NCI-H2029 (cell line): ENCODE results near the gene DPAGT1.
"Not testable (repeated sequence)": the region's sequence is repeated elsewhere in the genome, so short reads cannot be mapped to it uniquely, and the experiment has no call there.

Source experiments
- DNase-seq: peaks from one replicate; lab custom pipeline; 2025; lab: John Stamatoyannopoulos, UW

DPAGT1 gene

DNA sequence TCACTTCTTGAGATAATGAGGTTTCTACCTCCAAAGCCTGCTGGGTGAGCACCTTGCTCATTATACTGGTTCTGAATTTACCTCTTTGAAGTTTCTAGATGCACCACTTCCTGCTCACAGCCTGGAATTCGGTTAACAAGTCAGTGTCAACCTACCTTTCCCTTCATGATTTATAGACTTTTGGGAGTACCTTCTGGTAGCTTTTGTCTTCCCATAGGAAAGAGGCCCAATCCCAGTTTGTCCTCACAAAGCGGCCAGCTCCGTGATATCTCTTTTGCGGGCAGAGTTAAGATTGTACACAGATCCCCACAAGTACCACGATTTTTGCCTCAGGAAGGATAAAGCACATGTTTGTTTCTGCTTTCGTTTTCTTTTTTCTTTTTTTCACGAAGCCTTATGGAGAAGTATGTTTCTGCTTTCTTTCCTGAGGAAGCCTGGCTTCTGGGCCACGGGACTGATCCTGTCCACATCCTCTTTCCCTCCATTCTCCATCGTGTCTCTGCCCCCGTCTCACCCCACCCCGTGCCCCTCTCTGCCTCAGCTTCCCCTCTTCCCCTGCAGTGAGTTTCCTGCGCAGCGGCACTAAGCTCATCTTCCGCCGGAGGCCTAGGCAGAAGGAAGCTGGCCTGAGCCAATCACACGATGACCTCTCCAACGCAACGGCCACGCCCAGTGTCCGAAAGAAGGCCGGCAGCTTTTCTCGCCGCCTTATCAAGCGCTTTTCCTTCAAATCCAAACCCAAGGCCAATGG is 14.0 kb upstream of the DPAGT1 start:
- DNase-seq: no peak

DNA sequence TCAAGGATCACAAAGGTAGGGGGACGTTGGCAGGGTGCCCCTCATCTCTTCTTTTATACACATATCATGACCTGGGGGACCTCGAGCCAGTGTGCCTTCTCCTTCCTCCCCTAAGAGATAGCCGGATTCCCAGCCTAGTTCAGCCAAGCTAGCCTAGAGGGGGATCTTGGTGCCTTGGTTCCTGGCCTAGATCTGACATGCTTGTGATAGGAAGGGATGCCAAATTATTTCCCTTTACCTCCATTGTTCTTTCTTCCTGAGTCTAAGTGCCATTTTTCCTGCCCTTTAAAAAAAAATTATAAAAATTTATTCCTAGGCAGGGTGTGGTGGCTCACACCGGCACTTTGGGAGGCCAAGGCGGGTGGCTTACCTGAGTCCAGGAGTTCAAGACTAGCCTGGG is 12.7 kb upstream of the DPAGT1 start:
- no peak for DNase-seq

DNA sequence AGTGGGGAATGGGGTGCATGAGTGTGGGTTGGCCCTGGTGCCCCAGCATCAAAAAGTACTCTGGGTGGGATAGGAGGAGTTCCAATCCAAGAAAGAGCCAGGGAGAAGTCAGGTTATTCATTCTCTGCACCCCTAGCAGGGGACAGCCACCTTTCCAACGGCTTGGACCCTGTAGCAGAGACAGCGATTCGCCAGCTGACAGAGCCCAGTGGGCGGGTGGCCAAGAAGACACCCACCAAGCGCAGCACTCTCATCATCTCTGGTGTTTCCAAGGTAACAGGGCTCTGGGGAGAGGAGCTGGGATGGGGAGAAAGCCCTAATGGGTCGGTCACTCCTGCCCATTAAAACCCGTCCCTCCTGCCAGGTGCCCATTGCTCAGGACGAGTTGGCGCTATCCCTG is 12.1 kb upstream of the DPAGT1 start:
- DNase-seq: no peak

DNA sequence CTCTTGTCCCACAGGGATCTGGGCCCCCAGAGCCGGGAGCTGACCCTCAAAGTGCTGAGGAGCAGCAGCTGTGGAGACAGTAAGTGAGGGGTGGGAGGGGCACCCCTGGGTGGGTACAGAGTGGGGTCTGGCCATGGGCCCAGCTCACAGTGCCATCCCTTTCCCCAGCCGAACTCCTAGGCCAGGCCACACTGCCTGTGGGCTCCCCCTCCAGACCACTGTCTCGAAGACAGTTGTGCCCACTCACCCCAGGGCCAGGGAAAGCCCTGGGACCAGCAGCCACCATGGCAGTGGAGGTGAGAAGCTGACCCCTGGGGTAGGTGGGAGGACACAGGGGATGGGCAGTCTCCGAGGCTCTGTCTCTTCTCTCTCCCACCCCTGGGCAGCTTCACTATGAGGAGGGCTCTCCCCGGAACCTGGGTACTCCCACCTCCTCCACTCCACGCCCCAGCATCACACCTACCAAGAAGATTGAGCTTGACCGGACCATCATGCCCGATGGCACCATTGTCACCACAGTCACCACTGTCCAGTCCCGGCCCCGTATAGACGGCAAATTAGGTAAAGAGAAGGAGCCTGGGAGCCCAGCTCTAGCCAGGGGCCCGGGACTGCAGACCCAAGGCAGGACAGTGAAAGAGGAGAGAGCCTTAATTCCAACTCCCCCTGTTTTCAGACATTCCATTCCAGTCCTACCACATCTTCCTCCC is 10.8 kb upstream of the DPAGT1 start:
- DNase-seq: no peak

DNA sequence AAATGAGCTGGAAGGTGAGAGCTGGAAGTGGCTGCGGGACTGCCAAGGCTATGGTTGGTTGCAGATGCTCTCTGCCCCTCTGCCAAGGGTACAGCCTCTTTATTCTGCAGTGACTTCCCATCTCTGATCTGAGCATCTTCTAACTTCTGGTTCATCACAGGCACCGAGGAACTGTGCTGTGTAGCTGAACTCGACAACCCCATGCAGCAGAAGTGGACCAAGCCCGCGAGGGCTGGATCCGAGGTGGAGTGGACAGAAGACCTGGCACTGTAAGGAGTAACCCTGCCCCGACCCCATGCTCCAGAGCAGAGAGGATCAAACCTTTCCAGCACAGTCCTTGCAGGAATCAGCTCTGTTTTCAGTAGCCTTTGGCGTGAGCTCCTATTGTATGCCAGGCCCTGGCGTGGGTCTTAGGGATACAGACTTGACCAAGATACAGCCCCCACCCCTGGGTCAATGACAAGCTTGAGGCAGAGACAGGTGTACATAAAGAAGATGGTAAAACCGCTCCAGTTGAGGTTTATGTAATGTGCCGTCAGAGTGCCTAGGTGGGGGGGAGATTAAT is 9.8 kb upstream of the DPAGT1 start:
- no peak for DNase-seq

DNA sequence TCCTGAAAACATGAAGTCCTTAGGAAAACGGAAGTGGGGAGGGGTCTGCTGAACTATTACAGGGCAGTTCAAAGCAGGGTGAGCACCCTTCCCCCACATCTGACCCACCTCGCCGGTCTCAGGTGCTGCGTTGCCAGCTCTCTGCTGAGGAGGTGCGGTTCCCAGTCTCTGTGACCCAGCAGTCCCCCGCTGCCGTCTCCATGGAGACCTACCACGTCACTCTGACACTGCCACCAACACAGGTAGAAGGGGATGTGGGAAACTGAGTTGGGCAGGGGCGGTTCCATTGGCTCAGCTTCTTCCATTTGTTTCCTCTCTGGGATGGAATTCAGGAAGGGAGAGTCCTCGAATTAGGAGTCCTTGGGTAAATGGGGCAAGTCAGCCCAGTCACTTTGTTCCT is 8.8 kb upstream of the DPAGT1 start:
- no peak for DNase-seq

DNA sequence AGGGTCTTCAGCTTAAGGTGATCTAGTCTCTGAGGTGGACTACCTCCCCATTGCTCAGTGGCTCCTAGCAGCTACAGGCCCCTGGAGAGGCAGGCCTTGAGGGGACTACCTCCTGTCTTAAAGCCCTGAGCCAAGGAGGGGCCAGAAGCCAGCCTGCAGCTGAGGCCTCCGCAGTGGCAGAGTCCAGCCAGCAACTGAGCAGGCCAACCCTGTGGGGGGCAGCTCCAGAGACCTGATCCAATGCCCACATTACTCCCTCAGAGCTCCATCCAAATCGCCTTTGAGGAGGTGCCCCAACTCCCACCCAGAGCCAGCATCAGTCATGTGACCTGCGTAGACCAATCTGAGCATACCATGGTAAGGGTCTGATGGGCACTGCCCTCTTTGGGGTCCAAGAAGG is 8.2 kb upstream of the DPAGT1 start:
- no peak for DNase-seq

DNA sequence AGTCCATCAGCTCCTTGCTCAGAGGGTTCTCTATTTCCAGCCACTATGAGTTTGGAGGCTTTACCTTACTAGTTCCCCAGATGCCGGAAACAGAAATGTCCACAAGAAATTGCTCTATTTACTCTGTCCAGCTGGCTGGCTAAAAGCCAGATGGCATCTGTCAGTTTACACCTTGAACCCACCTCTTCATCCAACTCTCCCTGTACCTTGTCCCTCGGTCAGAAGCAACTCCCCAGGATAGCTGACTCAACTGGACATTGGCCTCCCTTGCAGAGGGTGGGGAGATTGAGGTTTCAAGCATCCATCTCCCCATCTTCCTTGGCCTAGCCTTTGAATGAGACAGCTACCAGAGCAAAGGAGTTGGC is 7.2 kb upstream of the DPAGT1 start:
- no peak for DNase-seq

DNA sequence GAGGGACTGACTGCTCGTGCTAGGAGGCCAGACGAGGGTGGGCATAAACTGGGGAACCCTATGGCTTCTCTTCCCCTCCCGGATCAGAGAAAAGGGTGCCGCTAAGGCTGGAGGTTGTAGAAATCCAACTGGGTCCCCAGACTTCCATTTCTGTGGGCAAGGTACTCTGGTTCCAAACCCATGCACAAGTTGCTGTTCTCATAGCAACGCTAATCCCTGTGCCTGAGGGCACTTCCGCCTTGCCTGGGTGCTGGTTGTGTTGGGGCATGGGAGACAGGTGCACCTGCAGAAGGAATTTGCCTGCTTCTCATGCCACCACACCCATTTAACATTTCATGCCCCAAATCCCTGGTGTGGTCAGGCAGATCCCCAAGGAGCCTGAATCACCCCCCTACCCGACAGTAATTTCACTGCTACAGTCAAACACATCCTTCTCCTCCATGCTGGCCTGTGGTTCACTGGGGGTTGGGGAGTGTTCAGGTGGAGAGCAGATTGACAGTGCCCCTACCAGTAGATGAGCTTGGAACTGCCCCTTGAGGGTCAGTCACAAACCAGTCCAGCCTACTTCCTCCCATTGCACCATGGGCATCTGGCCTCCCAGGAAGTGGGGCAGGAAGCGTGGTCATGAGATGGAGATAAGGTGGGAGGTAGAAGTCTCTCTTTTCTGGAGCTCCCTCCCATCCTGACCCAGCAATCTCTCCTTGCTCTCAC is 6.6 kb upstream of the DPAGT1 start:
- DNase-seq: peak; percentile 31

DNA sequence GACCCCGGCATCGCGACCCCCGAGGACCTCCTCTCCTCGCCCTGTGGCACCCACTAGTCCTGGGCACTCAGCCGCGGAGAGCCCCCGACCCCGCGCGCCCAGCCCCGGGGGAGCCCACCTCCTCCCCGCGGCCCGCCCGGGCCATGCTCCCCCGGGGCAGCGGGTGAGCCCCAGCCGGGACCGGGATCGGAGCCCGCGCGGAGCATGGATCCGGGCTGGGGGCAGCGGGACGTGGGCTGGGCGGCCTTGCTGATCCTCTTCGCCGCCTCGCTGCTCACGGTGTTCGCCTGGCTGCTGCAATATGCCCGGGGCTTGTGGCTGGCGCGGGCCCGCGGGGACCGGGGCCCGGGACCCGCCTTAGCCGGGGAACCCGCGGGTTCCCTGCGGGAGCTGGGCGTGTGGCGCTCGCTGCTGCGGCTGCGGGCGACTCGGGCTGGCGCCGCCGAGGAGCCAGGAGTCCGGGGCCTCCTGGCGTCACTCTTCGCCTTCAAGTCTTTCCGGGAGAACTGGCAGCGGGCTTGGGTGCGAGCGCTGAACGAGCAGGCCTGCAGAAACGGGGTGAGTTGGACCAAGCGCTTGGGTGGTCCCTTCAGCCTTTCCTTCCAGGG is 6.0 kb upstream of the DPAGT1 start:
- no peak for DNase-seq

DNA sequence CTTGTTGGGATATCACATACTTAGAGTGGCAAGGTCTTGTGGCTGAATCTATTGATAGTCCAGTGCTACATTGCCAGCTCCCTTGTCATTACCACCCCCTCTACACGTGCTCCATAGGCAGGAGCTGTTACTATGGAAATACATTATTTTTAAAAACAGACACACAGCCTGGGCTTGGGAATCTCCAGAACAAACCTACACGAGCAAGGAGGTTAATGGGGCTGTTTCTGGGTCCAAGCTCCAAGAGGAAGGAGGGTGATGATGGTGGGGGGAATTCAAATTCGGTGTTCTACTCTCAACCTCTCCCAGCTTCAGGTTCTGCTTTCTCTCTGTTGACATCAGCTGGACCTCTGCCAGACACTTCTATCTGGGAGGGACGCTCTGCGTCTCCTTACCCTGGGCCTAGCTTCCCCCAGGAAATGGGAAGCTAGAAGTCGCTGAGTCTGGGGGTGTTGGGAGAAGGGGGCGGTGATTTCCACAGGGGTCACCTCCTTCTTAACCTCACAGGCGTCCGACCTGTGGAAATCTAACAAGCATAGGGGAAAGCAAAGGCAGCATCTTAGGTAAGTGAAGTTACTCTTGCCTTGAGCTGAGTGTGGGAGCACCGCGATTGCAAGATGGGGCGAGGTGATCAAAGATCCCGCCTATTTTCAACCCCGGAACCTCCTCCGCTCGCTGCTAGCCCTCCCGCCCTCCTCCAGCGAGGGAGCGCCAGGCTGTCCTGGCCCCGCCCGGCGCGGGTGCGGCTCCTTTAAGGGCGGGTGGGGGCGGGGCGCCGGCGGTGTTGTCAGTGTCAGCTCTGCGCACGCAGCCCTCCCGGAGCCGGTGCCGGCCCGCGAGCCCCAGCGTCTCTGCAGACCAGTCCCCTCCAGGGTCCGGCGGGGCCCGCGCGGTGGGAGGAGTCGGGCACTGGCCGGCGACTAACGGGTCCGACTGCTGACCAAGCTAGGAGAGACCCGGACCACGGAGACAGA is 5.2 kb upstream of the DPAGT1 start, which contains the start of gene C2CD2L:
Gene C2CD2L (plus strand): TSS at position 781 of the 974 bp plus-strand sequence. CDS start 398 bp downstream, outside the sequence.
- DNase-seq: peak; percentile 87

DNA sequence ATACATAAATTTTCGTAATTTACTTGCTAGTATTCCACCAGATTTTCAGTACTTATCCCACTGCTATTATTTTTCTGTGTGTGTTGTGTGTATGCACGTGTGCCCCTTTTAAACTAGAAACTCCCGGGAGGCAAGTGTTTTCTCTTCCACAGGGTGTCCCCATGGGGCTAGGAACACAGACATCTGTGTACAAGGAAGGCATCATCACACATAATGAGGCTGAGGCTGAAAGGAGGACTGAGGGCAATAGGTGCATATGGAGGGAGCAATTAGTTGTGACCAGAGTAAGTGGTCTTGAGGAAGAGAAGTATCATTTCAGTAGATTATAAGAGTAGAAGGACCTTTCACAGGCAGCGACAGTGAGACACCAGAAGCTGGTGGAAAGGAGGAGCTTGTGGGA is 2.1 kb upstream of the DPAGT1 start:
- DNase-seq: no peak

DNA sequence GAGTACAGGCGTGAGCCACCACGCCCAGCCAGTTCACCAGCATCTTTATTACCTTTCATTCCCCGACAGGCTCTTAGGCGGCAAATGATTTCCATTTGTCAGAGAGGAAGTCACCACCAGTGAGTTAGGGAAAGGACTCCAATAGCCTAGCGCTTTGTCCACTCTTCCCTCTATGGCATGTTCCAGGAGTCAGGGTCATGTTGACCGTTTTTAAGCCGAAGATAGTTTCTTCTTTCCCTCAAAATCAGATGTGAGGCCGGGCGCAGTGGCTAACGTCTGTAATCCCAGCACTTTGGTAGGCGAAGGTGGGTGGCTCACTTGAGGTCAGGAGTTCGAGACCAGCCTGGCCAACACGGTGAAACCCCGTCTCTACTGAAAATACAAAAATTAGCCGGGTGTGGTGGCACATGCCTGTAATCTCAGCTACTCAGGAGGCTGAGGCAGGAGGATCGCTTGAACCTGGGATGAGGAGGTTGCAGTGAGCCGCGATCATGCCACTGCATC is 1.6 kb upstream of the DPAGT1 start:
- not testable (repeated sequence) for DNase-seq

DNA sequence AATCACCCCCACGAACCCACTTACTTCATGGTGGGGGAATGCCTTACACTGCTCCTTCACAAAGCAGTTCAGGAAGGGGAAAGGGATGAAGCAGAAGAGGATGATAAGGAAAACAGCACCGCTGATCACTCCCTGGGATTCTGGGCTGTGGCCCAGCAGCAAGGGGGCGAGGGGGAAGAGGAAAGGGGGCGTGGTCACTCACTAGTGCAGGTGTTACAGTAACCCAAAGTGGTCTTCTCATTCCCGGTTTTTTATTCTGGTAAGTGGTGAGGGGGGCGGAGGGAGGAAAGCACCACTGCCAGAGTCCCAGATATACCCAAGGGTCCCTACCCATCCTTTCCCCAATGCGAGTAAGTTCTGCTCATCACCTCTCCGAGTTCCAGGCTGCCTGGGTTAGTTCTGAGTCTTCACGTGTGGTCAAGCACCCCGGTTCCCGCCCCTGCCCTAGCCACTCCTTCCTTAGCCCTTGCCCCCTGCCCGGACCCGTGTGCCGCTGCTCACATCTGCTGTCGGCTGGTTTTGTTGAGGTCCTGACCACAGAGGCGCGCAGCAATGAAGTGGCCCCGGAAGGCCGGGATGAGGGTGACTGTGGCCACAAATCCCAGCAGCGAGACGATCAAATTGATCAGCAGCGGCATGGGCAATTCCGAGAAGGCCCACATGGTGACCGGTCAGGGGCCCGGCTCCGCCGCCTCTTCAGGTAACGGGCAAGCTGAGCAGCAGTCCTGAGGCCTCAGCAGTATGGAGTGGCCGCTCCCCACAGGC is 477 bp downstream of the DPAGT1 start:
- DNase-seq: no peak

DNA sequence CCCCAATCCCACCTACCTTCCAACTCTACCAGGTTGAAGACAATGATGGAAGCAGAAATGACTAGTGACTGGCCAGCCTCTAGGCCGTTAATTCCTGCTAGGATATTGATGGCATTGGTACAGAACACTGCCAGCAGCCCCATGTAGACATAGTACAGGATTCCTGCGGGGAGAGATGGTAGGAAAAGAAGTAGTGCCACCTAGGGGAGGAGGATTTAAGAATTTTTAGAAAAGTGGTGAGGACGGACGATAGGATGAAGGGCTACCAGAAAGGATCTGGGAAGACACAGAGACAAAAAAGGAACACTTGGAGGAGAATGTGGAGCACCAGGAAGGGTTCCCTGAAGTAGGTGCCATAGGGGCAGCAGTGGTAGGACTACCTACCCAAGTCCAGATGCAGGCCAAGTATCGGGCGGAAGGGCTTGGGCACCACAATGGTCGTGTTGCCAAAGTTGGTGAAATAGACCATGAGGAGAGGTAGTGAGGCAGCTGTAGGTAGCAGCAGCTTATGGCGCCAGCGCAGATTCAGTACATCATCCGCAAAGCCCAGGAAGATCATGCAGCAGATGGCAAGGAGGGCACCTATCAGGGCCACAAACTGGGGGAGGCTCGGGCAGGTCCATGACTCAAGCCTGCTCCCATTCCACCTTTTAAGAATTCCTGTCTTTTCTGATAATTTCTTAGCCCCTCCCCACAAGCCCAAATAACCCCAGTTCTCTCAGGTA is 1.2 kb downstream of the DPAGT1 start:
- no peak for DNase-seq

DNA sequence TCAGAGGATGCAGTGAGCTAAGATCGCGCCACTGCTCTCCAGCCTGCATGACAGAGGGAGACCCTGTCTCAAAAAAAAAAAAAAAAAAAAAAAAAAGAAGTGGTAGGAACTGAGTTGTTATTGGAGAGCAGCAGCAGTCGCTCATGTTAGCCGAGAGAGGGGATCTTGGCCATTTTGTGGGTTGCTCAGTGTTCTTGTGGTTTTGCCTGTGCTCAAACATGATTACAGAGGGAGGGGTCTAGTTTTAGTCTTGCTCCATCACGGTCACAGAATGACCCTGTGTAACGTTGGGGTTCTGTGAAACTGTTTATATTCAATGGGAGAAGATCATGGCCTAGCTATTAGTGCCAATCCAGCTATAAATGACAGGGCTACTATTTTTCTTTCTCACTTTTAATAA is 1.9 kb downstream of the DPAGT1 start:
- no peak for DNase-seq

DNA sequence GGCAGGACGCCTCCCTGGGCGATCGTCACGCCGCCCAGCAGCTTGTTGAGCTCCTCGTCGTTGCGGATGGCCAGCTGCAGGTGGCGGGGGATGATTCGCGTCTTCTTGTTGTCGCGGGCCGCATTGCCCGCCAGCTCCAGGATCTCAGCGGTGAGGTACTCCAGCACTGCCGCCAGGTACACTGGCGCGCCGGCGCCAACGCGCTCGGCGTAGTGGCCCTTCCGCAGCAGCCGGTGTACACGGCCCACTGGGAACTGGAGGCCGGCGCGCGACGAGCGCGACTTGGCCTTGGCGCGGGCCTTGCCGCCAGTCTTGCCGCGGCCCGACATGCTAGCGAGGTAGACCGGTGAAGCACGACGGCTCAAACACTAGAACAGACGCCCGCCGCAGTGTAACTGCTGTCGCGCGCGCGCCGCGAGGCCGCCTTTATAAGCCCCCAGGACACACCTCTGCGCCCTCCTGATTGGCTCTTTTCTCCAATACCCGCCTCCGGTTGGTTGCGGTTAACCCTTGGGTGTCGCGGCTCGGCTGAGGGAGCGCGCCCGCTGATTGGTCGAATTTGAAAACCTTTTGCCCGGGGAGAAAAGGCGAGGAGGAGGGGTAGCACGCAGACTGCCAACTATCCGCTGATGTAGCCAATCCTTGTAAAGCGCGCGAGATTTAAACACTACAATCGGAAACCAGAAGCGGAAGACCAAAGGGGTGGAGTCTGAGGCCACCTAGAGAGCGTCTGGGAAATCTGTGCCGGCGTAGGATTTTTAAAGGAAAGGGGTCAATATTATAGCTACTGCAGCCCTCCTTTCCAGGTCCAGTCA is 6.4 kb downstream of the DPAGT1 start:
- peak; percentile 99 for DNase-seq

DNA sequence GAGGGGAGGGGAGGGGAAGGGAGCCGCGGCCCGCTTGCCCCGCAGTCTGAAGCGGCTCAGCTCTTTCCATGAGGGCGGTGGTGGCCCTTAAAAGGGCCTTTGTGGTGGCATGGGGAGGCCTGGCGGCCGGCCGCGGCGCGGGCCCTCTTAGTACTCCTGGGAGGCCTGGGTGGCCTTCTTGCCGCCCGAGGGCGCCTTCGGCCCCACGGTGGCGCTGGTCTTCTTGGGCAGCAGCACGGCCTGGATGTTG is 6.9 kb downstream of the DPAGT1 start:
- DNase-seq: peak; percentile 66
